IMR-90 (cell line): ENCODE data around the gene TRPV4.

ENCODE experiments used
- BHLHE40 ChIP-seq: fragments of 150-350 bp; IDR thresholded peaks from 2 replicates; pipeline ENCODE4 v1.6.1; 2016; ENCODE audit warnings: mild to moderate bottlenecking, low read depth, low read length
- CEBPB ChIP-seq: IDR thresholded peaks from 2 replicates; pipeline ENCODE4 v1.6.1; 2012; ENCODE audit warnings: low read depth, low read length, improper control_type of control experiment
- FOS ChIP-seq: fragments of 150-350 bp; IDR thresholded peaks from 2 replicates; pipeline ENCODE4 v1.6.1; 2016; ENCODE audit warnings: low read depth, low read length
- MAZ ChIP-seq: IDR thresholded peaks from 2 replicates; pipeline ENCODE4 v1.6.1; 2012; ENCODE audit warnings: low read depth, mild to moderate bottlenecking, low read length, improper control_type of control experiment, moderate library complexity, borderline replicate concordance
- MXI1 ChIP-seq: IDR thresholded peaks from 2 replicates; pipeline ENCODE4 v1.6.1; 2012; ENCODE audit warnings: low read depth, mild to moderate bottlenecking, low read length, moderate library complexity, borderline replicate concordance
- POLR2A ChIP-seq: IDR thresholded peaks from 2 replicates; pipeline ENCODE4 v1.6.1; 2012; ENCODE audit warnings: mild to moderate bottlenecking, low read depth, low read length
- RAD21 ChIP-seq: IDR thresholded peaks from 2 replicates; pipeline ENCODE4 v1.6.1; 2012; ENCODE audit warnings: low read length, improper control_type of control experiment
- RFX5 ChIP-seq: IDR thresholded peaks from 2 replicates; pipeline ENCODE4 v1.8.0; 2012; ENCODE audit warnings: low read depth, mild to moderate bottlenecking, low read length, moderate library complexity
- TF ChIP-seq, protein P1 (sequence below): conservative IDR thresholded peaks from 2 replicates; pipeline ENCODE4 v1.5.1; 2012; ENCODE audit warnings: mild to moderate bottlenecking, low read depth, low read length, improper control_type of control experiment
- TF ChIP-seq, protein P2 (sequence below): fragments of 150-350 bp; IDR thresholded peaks from 2 replicates; pipeline ENCODE4 v1.6.1; 2017; ENCODE audit warnings: mild to moderate bottlenecking, antibody characterized with exemption, low read length, low read depth

DNA sequence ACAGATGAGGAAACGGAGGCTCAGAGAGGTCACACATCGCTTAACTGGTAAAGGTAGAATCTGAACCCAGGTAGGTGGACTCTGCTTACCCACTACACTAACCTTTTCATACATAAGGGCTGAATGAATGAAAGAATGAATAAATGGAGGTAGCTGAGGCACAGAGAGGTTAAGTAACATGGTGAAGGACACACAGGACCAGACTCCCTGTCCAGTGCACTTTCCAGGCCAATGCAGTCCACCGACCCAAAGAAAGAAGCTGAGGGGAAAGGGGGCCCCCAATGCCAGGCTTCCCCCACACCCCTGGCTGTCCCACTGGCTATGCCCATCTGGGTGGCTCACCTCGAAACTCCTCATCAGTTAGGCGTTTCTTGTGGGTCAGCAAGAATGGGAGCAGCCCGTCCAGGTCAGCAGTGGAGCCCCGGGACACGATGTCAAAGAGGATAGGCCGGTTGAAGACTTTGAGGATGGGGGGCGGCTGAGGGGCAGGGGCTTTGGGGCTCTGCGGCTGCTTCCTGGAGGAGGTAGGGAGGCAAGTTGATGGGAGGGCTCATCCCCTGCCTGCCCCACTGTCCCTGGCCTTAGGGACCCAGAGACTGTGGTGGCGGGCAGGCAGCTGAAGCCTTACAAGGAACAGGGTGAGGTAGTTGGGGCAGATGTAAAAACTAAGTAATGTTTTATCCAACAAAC is 25.1 kb downstream of the TRPV4 start:
- TF ChIP-seq RAD21 (no peak), MXI1 (no peak), BHLHE40 (no peak), RFX5 (no peak), MAZ (no peak), FOS (no peak), CEBPB (no peak), POLR2A (no peak)
- TF ChIP-seq, protein P1, sequence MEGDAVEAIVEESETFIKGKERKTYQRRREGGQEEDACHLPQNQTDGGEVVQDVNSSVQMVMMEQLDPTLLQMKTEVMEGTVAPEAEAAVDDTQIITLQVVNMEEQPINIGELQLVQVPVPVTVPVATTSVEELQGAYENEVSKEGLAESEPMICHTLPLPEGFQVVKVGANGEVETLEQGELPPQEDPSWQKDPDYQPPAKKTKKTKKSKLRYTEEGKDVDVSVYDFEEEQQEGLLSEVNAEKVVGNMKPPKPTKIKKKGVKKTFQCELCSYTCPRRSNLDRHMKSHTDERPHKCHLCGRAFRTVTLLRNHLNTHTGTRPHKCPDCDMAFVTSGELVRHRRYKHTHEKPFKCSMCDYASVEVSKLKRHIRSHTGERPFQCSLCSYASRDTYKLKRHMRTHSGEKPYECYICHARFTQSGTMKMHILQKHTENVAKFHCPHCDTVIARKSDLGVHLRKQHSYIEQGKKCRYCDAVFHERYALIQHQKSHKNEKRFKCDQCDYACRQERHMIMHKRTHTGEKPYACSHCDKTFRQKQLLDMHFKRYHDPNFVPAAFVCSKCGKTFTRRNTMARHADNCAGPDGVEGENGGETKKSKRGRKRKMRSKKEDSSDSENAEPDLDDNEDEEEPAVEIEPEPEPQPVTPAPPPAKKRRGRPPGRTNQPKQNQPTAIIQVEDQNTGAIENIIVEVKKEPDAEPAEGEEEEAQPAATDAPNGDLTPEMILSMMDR: no peak
- TF ChIP-seq, protein P2, sequence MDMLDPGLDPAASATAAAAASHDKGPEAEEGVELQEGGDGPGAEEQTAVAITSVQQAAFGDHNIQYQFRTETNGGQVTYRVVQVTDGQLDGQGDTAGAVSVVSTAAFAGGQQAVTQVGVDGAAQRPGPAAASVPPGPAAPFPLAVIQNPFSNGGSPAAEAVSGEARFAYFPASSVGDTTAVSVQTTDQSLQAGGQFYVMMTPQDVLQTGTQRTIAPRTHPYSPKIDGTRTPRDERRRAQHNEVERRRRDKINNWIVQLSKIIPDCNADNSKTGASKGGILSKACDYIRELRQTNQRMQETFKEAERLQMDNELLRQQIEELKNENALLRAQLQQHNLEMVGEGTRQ: no peak
